IMR-90 (cell line): ENCODE data around the gene GABBR2. TPM values are rescaled to one million over a fixed set of nuclear protein-coding genes. Genes with fewer than 3 reads are reported as not detected.

ENCODE experiments used
- ATAC-seq: fragments of 200-7000 bp; cut with Tn5 transposase; 2 replicates; pipeline ENCODE4 v1.9.1; 2020; ENCODE audit warnings: low read depth, mild to moderate bottlenecking, moderate library complexity
- BruUV-seq: library from RNA; stranded (reverse); fragments of 400-500 nt; replicated peaks from 2 replicates; lab custom pipeline; 2021; lab: Mats Ljungman, UMichigan
- CTCF ChIA-PET: fragments of 300-600 bp; formaldehyde crosslinking; extraction: SDS; loops from one replicate; lab custom pipeline; 2021; ENCODE audit warnings: antibody characterized with exemption; lab: Yijun Ruan, JAX
- POLR2A ChIA-PET: fragments of 300-600 bp; sonication (Branson Sonifier 250); formaldehyde crosslinking; loops from one replicate; lab custom pipeline; 2022; ENCODE audit warnings: antibody characterized with exemption; ENCODE audit not compliant: unreplicated experiment; lab: Charles Lee
- DNase-seq: peaks from one replicate; pipeline ENCODE4 v3.0.0; 2013
- H2AFZ ChIP-seq: replicated peaks from 2 replicates; pipeline ENCODE3; 2013; ENCODE audit warnings: low read length, mild to moderate bottlenecking; ENCODE audit not compliant: poor library complexity
- H2AK5ac ChIP-seq: 2 replicates; pipeline ENCODE4 v1.6.1; 2013; ENCODE audit warnings: low read depth, low read length, inconsistent platforms
- H2AK9ac ChIP-seq: replicated peaks from 2 replicates; pipeline ENCODE3; 2013; ENCODE audit warnings: mild to moderate bottlenecking, low read depth, low read length, moderate library complexity; ENCODE audit not compliant: poor library complexity
- H2BK120ac ChIP-seq: 2 replicates; pipeline ENCODE4 v1.6.1; 2013; ENCODE audit warnings: low read depth, low read length, inconsistent platforms
- H2BK15ac ChIP-seq: 3 replicates; pipeline ENCODE4 v1.6.1; 2013; ENCODE audit warnings: low read depth, low read length, inconsistent platforms
- H2BK20ac ChIP-seq: 2 replicates; pipeline ENCODE4 v1.6.1; 2013; ENCODE audit warnings: low read depth, mild to moderate bottlenecking, inconsistent platforms, low read length, moderate library complexity
- H2BK5ac ChIP-seq: 2 replicates; pipeline ENCODE4 v1.6.1; 2013; ENCODE audit warnings: mild to moderate bottlenecking, low read depth, low read length, inconsistent platforms; ENCODE audit not compliant: poor library complexity, severe bottlenecking
- H3K14ac ChIP-seq: replicated peaks from 2 replicates; pipeline ENCODE4 v1.6.1; 2013; ENCODE audit warnings: low read depth, low read length, inconsistent platforms
- H3K18ac ChIP-seq: 2 replicates; pipeline ENCODE4 v1.6.1; 2013; ENCODE audit warnings: low read depth, low read length, control low read depth
- H3K23ac ChIP-seq: 2 replicates; pipeline ENCODE4 v1.6.1; 2013; ENCODE audit warnings: low read depth, low read length, inconsistent platforms
- H3K27ac ChIP-seq: 2 replicates; pipeline ENCODE4 v1.5.1; 2013; ENCODE audit warnings: mild to moderate bottlenecking, control low read depth, low read length; ENCODE audit not compliant: insufficient read depth
- H3K27me3 ChIP-seq: 2 replicates; pipeline ENCODE4 v1.6.1; 2013; ENCODE audit warnings: low read length; ENCODE audit not compliant: control insufficient read depth, insufficient read depth
- H3K36me3 ChIP-seq: 2 replicates; pipeline ENCODE4 v1.6.1; 2013; ENCODE audit warnings: low read length, mixed read lengths; ENCODE audit not compliant: control insufficient read depth, insufficient read depth
- H3K4ac ChIP-seq: 2 replicates; pipeline ENCODE4 v1.6.1; 2013; ENCODE audit warnings: low read depth, low read length, inconsistent platforms
- H3K4me1 ChIP-seq: 2 replicates; pipeline ENCODE4 v1.6.1; 2013; ENCODE audit warnings: low read length, mixed read lengths; ENCODE audit not compliant: control insufficient read depth, insufficient read depth
- H3K4me2 ChIP-seq: 2 replicates; pipeline ENCODE4 v1.6.1; 2013; ENCODE audit warnings: low read depth, mild to moderate bottlenecking, control low read depth, low read length, moderate library complexity
- H3K4me3 ChIP-seq: 2 replicates; pipeline ENCODE4 v1.5.1; 2013; ENCODE audit warnings: low read depth, mild to moderate bottlenecking, control low read depth, low read length, moderate library complexity; ENCODE audit not compliant: insufficient read depth
- H3K56ac ChIP-seq: 2 replicates; pipeline ENCODE4 v1.6.1; 2013; ENCODE audit warnings: low read length, inconsistent platforms; ENCODE audit not compliant: insufficient read depth; ENCODE audit errors: extremely low read depth
- H3K79me1 ChIP-seq, 2 experiments: 2 replicates each; pipeline ENCODE4 v1.6.1; 2013; ENCODE audit warnings: low read length in 2 of 2, inconsistent platforms in 1 of 2, low read depth in 1 of 2
- H3K9ac ChIP-seq: 2 replicates; pipeline ENCODE4 v1.6.1; 2013; ENCODE audit warnings: low read depth, low read length, control low read depth
- H3K9me1 ChIP-seq: 2 replicates; pipeline ENCODE4 v1.6.1; 2013; ENCODE audit warnings: low read length, inconsistent platforms; ENCODE audit not compliant: insufficient read depth
- H3K9me3 ChIP-seq: 2 replicates; pipeline ENCODE4 v1.6.1; 2013; ENCODE audit warnings: low read length; ENCODE audit not compliant: control insufficient read depth, insufficient read depth
- H4K20me1 ChIP-seq: 2 replicates; pipeline ENCODE4 v1.6.1; 2013; ENCODE audit warnings: low read length, inconsistent platforms; ENCODE audit not compliant: insufficient read depth
- H4K5ac ChIP-seq: 2 replicates; pipeline ENCODE4 v1.6.1; 2013; ENCODE audit warnings: mild to moderate bottlenecking, low read depth, low read length, control low read depth
- H4K8ac ChIP-seq, 2 experiments: 2 replicates each; pipeline ENCODE4 v1.6.1; 2013; ENCODE audit warnings: low read depth in 2 of 2, low read length in 2 of 2, control low read depth in 1 of 2, inconsistent platforms in 1 of 2
- H4K91ac ChIP-seq: 2 replicates; pipeline ENCODE4 v1.6.1; 2013; ENCODE audit warnings: low read depth, low read length, inconsistent platforms; ENCODE audit not compliant: insufficient read depth
- BHLHE40 ChIP-seq: fragments of 150-350 bp; IDR thresholded peaks from 2 replicates; pipeline ENCODE4 v1.6.1; 2016; ENCODE audit warnings: mild to moderate bottlenecking, low read depth, low read length
- CEBPB ChIP-seq: IDR thresholded peaks from 2 replicates; pipeline ENCODE4 v1.6.1; 2012; ENCODE audit warnings: low read depth, low read length, improper control_type of control experiment
- CHD1 ChIP-seq: IDR thresholded peaks from 2 replicates; pipeline ENCODE4 v1.6.1; 2012; ENCODE audit warnings: low read depth, low read length, improper control_type of control experiment
- CTCF ChIP-seq: conservative IDR thresholded peaks from 2 replicates; pipeline ENCODE4 v1.5.1; 2012; ENCODE audit warnings: mild to moderate bottlenecking, low read depth, low read length, improper control_type of control experiment
- FOS ChIP-seq: fragments of 150-350 bp; IDR thresholded peaks from 2 replicates; pipeline ENCODE4 v1.6.1; 2016; ENCODE audit warnings: low read depth, low read length
- MAFK ChIP-seq: IDR thresholded peaks from 2 replicates; pipeline ENCODE4 v1.6.1; 2012; ENCODE audit warnings: low read depth, low read length, improper control_type of control experiment
- MAZ ChIP-seq: IDR thresholded peaks from 2 replicates; pipeline ENCODE4 v1.6.1; 2012; ENCODE audit warnings: low read depth, mild to moderate bottlenecking, low read length, improper control_type of control experiment, moderate library complexity, borderline replicate concordance
- NFE2L2 ChIP-seq: fragments of 150-350 bp; IDR thresholded peaks from 2 replicates; pipeline ENCODE4 v1.6.1; 2016; ENCODE audit warnings: low read depth, mild to moderate bottlenecking, low read length
- POLR2A ChIP-seq: IDR thresholded peaks from 2 replicates; pipeline ENCODE4 v1.6.1; 2012; ENCODE audit warnings: mild to moderate bottlenecking, low read depth, low read length
- RAD21 ChIP-seq: IDR thresholded peaks from 2 replicates; pipeline ENCODE4 v1.6.1; 2012; ENCODE audit warnings: low read length, improper control_type of control experiment
- RFX5 ChIP-seq: IDR thresholded peaks from 2 replicates; pipeline ENCODE4 v1.8.0; 2012; ENCODE audit warnings: low read depth, mild to moderate bottlenecking, low read length, moderate library complexity
- SMC3 ChIP-seq: fragments of 150-350 bp; IDR thresholded peaks from 2 replicates; pipeline ENCODE4 v1.6.1; 2016; ENCODE audit warnings: low read depth, mild to moderate bottlenecking, antibody characterized with exemption, low read length, moderate library complexity
- USF2 ChIP-seq: fragments of 150-350 bp; IDR thresholded peaks from 2 replicates; pipeline ENCODE4 v1.6.1; 2017; ENCODE audit warnings: mild to moderate bottlenecking, antibody characterized with exemption, low read length, low read depth
- WGBS, 2 experiments: methylation state at CpG; one replicate each; pipeline versions ENCODE4 v1.1.5 to v1.1.7; 2013; ENCODE audit warnings: missing lambda C conversion rate in 2 of 2; ENCODE audit not compliant: insufficient read length in 1 of 2; ENCODE audit errors: extremely low coverage in 2 of 2; 5-methylcytosine and 5-hydroxymethylcytosine counted together
- dilution Hi-C: fragments of 300-500 bp; cut with HindIII; formaldehyde crosslinking; loops from one replicate; pipeline ENCODE4 v1.14.3; 2018; ENCODE audit warnings: low sequenced_read_pairs; ENCODE audit not compliant: unreplicated experiment
- in situ Hi-C: fragments of 300-500 bp; cut with MboI; formaldehyde crosslinking; loops from 3 replicates; pipeline ENCODE4 v1.14.3; 2019; ENCODE audit warnings: low sequenced_read_pairs, inconsistent platforms, mixed read lengths
- intact Hi-C: fragments of 100-400 bp; cut with micrococcal nuclease; formaldehyde crosslinking; loops from 2 replicates; pipeline ENCODE4 v1.10.0; 2022
- polyA plus RNA-seq, 3 experiments: library from polyadenylated mRNA; depleted of rRNA; stranded (reverse); fragments of >200 nt; gene quantifications; 2 replicates each; pipeline ENCODE4 v1.2.3, GENCODE V29; 2012; ENCODE audit warnings: low replicate concordance in 1 of 3
- total RNA-seq: library from RNA; depleted of rRNA; stranded (reverse); fragments of >200 nt; gene quantifications from 2 replicates; pipeline ENCODE4 v1.2.3, GENCODE V29; 2012

The GABBR2 gene
- total and polyA plus RNA-seq, 2 of the 4 experiments (the other 2 are of a cell fraction) = 14.2 to 20.3 TPM

GRCh38 chr9:98344581-98344980 lies 364.2 kb downstream of the GABBR2 start:
- Histone ChIP-seq H4K91ac (no peak overlapping the region), H3K36me3 (no peaks in the 10 kb centered on the region), H2AFZ (no peak overlapping the region), H2AK5ac (no peak overlapping the region), H4K20me1 (no peaks in the 10 kb centered on the region), H3K4me1 (peaks cover 2% of the 10 kb centered on the region; the same call in 1 of the 2 replicates), H3K4me2 (no peak overlapping the region), H3K9ac (no peak overlapping the region), H4K5ac (no peak overlapping the region), H3K18ac (no peak overlapping the region), H3K9me3 (no peaks in the 10 kb centered on the region), H3K79me1 (no peaks in the 10 kb centered on the region; a peak in 1 of 4 replicates), H3K27ac (no peak overlapping the region), H2BK20ac (no peak overlapping the region), H2BK120ac (no peak overlapping the region), H3K23ac (no peak overlapping the region), H4K8ac (no peak overlapping the region), H3K9me1 (peaks cover 3% of the 10 kb centered on the region; the same call in 1 of the 2 replicates), H2BK15ac (no peak overlapping the region), H3K27me3 (no peaks in the 10 kb centered on the region), H3K4me3 (no peak overlapping the region), H2AK9ac (no peak overlapping the region), H2BK5ac (no peak overlapping the region), H3K4ac (no peak overlapping the region), H3K56ac (no peak overlapping the region), H3K14ac (no peak overlapping the region)
- ATAC-seq (no peak), DNase-seq (no peak)
- in situ Hi-C loops (no loop called here), intact Hi-C loops (no loop called here), dilution Hi-C loops (no loop called here)
- ChIA-PET POLR2A (no interaction called here), CTCF (no interaction called here)
- BruUV-seq = no TSS peak
- 80% methylated on average over 4 of the region's 4 CpGs; no CpG with 5 or more reads in 1 of the 2 experiments for WGBS, 2 experiments
- TF ChIP-seq MAFK = no peak
- no peak for TF ChIP-seq USF2
- no peak for TF ChIP-seq FOS
- TF ChIP-seq CEBPB = no peak
- TF ChIP-seq RFX5 = no peak
- TF ChIP-seq CHD1 = no peak
- no peak for TF ChIP-seq SMC3
- no peak for TF ChIP-seq BHLHE40
- TF ChIP-seq NFE2L2 = no peak
- TF ChIP-seq RAD21 = no peak
- no peak for TF ChIP-seq CTCF
- no peak for TF ChIP-seq POLR2A
- TF ChIP-seq MAZ = no peak
